Measurements from ENCODE around the gene TP63.

TP63 gene

DNA sequence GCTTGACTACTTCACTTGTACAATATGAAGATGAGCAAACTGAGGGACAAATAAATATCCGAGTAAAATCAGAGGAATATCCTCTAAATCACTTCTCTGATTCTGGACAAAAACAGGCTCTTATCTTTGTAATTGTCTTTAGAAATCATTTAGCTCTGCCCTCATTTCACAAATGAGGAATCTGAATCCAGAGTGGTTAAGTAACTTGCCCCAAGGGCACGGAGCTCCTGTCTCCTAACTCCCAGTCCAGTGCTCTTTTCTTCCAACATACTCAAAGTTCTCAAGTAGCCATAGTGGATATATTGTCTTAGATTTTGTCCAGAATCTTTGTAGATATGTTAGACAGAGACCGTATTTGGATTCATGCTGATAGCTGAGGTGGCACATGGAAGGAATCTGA, 156.0 kb downstream of the TP63 start:
- no peak for DNase-seq

DNA sequence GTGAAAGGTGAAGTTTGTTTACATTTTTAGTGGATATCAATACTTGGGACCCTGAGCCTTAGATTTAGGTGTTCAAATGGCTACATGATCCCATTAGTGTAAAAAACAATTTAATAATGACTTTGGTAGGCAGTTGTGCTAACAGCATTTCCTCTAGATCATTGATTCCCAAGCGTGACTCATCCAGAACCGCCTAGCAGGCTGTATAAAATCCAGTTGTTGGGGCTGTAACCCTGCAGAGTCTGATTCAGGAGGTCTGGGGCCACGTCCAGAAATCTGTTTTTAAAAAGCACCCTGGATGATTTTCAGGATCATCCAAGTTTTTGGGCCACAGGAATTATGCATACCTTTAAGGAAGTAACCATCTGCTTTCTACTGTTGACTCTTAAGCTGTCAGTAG, 156.4 kb downstream of the TP63 start:
- no peak for DNase-seq

DNA sequence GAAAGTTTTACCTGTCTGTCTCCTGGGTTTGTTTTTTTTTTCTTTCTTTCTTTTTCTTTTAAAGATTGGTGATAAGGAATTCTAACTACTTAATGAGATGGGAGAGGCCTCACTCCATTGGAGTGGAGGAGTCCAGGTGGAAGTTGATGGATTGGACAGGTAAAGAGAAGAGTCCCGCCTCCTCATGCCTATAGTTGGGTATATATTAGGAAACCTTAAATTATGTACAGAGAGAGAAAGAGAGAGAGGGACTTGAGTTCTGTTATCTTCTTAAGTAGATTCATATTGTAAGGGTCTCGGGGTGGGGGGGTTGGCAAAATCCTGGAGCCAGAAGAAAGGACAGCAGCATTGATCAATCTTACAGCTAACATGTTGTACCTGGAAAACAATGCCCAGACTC, 158.2 kb downstream of the TP63 start:
- DNase-seq: no peak

DNA sequence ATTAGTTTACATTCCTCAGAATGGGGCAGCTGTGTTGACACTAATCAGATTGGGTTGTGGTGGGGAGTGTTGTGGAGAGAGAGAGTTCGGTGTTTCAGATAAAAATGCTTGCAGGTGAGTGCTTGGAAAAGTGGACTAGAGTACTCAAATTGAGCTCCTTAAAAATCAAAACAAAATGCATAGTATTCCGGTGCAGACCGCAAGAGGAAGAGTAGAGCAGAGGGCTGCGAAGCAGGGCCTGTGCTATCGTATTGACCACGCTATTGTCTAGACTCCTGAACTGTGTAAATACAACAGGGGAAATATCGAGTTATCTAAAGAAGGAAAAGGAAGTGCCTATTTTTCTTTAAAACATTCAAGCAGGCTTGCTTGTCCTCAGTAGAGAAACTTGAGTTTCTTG, 159.5 kb downstream of the TP63 start:
- DNase-seq: no peak

DNA sequence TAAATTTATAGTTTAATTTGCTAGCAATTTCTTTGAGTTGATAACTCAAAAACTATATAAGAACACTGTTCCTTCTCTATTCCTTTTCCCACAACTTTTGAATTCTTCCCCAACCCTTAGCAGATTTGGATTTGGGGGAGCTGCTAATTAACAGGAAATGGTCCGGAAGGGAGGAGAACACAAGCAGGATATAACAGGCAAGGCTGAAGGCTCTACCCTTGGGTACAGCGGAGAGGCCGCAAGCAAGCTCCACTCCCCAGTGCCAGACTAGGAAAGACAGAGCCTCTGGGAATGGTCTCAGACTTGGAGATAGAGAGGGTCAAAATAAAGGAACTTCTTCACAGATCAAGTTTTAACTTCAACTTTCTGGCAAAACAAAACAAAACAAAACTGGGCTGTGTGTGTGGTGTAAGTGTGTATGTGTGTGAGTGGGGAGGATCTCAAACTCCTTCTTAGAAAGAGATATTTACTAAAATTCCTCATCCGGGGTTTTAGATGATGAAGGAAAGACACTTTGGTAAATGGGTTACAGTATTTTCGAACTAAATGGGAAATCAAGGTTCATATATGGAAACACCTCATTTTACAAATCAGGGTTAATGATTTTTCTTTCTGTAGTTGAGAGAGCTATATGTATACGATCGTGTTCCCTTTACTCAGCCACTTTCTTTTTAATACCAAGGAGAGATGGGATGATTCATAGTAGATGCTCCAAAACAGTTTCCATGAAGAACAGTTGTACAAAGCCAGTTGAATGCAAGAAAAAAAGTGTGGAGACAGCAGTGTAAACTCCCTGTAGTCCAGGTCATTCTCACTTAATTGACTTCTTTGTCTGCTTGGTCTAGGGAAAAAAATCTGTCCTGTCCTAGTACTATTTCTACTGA, 161.1 kb downstream of the TP63 start:
- no peak for DNase-seq

DNA sequence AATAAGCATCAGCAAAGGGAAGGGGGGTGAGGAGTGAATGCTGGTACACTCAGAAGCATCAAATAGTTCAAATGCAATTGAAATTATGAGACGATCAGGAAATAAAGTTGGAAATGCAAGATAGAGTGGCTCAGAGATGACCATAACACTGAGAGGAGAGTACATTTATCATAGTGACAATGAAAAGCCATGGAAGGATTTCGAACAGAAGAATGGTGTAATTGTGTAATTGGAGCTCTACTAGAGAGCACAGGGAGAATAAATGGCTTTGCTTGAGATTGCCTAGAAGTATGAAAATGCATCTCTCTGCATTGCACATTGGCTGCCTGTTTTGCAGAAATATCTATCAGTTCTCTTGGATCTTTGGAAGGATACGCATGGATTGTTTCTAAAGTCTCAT, 163.3 kb downstream of the TP63 start:
- DNase-seq: no peak

DNA sequence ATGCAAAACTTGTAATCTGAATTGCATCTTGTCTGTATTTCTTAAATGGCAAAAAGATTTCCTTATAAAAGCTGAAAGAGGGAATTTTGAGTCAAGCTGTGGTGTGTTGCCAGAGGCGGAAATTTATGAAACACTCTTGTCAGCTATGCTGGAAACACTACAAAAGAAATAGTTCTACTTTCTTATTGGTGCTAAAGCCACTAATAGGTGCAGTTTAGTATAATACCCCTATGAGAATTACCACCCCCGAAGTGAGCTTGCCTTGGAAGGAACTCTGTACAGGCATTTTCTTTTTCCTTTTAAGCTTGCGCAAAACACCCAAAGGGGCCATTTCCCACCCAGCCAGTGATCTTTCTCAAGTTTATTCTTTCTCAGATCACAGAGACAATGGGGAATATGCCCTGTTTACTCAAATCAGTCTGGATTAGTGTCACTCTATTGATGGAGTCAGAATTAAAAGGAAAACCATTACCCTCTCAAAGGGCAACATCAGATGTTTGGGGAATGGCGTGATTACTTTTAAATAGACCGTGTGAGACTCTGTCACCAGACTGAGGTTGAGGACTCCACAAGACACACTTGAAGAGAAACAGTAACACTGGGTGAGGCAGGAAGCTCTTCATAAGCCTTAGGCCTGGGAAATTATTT, 166.0 kb downstream of the TP63 start:
- DNase-seq: no peak

DNA sequence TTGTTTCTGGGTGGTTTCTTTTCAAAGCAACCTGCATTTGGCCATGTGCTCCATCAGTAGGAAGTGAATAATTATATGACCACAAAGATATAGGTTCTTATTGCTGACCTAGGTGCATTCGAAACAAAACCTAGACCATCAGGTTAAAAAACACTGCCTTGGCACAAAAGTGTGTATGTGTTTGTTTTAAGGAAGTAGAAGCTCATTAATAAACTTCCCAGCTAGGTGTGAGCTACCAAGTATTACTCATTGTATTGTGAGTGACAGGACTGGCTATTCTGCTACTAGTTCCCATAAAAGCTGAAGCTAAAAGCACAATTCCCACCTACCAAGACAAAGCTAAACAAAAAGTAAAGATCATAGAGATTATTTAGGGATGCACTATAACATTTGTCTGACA, 168.2 kb downstream of the TP63 start:
- DNase-seq: no peak

DNA sequence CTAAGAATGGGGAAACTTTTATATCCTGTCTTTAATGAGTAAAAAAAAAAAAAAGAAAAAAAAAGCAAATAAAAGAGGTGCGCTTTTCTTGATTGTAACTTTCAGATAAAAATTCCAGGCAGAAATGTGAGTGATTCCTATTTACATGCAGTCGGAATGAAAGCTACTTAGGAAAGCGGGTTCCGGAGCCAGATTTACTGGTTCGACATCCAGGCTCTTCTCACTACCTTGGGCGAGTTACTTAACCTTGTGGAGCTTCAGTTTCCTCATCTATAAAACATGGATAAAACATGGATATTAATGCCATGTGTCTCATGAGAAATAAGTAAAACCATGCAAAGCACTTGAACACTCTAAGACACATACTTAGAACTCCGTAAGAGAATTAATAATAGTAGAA, 169.2 kb downstream of the TP63 start:
- no peak for DNase-seq

DNA sequence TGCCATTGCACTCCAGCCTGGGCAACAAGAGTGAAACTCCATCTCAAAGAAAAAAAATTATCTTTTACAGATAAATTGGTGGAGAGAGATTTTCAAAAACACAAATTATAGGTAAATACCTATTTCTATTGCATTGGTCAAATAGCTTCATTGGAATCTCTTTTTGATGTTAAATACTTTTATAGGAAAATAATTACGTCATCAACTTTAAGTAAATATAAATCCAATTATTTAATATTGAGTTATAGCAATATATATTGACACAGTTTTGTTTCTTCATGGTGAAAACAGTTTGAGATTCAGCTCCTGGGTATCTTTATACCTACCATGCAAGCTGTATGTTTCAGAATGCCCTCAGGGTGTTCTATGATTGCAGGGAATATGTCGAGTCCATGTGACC, 172.1 kb downstream of the TP63 start:
- no peak for DNase-seq

DNA sequence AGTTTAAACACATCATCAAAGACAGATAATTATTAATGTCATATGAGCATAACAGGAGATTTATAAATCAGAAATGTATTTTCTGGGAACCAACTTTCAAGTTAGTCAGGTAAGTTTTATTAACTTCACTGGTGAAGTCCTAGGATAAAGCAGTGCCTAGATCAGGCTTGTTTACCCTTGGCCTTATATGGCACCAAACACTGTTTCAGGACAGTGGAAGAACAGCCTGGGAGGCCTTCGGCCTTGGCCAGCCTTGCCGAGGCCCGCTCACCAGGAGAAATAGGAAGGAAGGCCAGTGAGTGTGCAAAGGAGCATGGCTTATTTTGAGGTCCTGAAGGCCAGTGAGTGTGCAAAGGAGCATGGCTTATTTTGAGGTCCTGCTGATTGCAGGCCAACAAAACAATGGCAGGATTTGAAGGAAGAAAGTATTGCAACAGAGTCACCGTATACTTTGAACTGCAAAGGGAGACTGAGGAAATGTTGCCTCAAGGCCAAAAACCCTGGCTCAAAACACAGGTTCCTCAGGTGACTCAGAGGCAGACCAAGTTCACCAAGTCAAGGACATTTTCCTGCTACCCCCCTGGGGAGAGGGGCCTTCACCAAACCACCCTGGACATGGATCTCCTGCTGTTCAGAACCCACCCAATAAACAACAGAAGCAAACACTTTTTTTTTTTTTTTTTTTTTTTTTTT, 174.3 kb downstream of the TP63 start:
- DNase-seq: no peak

DNA sequence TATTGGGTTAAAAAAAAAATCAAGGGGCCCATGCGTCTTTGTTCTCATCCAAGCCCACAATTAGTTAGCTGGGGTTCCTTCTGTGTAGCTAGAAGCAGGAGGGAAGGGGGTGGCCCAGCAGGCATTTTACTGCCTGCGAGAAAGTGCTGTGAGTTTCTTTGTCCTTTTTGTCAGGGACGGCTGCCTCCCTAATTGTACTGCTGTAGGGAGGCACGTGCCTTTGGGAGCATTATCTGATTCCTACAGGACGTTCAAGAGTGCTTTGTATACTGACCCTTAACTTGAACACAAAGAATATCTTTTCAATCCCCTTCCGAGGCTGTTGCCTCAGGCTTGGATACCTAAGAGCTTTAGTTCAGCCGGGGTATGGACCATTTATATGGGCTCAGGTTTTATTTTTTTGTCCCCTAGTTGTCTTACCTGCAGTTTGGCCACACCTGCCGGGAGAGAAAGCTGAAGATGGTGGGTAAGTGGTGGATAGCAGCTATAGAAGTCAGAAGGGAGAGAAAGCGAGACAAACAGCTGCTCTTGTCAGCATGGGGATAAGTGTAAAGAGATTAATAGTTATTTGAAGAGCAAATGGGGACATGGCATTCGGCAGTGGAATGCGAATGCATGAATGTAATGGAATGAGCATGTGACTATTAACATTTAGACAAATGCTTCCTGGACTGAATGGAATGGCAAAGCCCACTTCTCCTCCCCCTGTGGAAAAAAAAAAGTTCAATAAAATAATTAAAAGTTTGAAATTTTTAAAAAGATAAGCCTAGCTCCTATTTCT, 175.2 kb downstream of the TP63 start:
- no peak for DNase-seq

DNA sequence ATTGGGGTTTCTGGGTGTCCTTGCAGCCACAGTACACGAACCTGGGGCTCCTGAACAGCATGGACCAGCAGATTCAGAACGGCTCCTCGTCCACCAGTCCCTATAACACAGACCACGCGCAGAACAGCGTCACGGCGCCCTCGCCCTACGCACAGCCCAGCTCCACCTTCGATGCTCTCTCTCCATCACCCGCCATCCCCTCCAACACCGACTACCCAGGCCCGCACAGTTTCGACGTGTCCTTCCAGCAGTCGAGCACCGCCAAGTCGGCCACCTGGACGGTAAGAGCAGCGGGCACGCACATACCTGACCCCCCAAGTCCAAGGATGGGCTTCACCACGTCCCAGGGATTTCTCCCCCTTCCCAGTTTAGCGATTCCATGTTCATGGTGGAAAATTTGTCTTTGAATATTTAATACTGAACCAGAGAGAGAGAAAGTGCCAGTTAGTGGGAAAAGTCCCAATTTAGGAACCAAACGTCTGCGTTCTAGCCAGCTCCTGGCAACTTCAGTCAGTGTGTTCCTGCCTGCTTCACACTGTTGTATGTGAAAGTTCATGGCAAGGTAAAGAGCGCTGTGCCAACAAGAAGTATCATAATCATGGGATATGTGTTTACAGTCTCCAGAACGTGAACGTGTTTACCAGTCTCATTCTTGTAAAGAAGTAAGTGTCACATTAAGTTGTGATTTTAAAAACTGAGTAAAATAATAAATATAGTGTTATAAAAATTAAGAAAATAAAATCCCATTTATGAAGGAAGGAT, 177.2 kb downstream of the TP63 start:
- DNase-seq: no peak

DNA sequence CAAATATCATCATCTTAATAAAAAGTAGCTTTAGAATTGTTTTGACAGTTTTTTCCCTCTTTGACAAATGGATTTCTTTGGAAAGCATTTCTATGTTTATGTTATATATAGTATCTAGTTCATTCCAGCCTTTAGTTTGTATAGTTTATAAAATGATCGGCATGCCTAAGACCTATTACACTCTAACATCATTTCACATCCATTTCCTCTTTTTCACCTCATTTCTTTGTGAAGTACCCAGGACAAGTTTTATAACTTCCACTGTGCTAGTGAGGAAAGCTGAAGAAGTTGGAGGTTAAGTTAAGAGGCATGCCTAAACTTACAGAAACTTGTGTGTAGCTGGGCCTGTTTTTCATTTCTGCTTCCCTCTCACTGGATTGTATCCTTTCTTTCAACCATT, 178.4 kb downstream of the TP63 start:
- no peak for DNase-seq

DNA sequence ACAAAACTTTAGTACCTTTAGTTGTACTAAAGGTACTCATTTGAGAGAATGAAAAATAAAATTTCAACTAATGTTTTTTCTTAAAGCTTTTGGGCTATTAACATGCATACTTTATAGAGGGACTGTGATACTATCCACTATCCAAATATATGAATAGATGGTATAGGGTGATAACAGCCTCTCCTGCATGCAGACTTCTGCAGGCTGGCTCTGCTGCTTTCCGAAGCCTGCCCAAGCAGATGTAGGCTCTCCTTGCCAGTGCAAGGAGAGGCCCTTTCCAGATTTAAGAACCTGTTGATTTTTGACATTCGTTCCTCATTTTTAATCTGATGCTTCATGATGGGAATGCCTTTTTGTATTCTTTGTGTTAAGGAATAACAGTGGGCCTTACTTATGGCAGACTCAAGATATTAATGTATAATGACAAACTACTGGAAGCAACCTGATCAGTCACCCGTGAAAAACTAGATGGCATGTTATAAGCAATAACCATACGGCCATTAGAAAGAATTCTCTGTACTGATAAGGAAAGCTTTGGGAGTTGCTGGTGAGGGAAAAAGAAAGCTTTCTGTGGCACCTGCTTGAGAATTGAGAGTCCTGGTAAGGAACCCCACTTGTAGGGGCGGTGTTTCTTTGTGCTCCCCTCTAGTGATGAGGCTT, 181.7 kb downstream of the TP63 start:
- no peak for DNase-seq

DNA sequence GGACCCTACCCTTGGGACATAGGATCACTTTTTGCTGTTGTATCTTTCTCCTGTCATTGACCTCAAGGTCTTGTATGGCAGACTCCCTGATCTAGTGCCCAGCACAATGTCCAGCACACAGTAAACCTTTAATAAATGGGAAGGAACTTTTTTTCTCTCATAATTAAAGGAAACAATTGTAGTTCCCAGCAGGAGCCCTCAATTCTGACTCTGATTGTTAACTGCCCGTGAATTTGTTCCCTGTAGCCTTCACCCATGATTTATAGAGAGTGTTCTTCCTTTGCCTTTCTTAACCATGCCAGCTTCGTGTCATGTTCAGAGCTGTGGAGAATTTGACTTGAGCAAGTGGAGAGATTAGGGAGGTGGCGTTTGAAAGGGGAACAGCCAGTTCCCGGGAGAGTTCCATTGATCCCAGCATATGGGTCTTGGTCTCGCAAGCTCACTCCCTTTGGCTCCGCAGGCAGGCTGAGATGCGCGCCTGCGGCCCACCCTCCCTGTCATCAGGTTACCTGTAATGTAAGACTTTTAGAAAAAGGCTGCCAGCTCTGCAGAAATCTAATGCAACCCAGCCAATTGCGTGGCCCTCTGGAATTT, 182.6 kb downstream of the TP63 start:
- DNase-seq: no peak

DNA sequence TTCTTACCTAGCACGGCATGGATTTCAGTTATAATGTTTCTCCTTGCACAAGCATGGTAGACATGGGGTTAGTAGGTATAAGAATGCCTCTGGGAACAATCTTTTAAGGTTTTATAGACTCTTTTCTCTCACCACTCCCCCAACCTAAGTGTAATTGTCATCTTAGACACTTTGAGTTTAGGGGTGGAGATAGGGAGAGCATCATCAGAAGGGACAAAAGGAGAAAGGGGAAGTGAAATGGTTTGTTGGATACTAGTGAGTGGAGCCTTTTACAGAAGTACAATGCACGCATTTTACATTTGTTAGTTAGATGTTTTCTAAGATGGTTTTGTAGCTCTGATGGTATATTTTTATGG, 189.2 kb downstream of the TP63 start:
- DNase-seq: no peak

DNA sequence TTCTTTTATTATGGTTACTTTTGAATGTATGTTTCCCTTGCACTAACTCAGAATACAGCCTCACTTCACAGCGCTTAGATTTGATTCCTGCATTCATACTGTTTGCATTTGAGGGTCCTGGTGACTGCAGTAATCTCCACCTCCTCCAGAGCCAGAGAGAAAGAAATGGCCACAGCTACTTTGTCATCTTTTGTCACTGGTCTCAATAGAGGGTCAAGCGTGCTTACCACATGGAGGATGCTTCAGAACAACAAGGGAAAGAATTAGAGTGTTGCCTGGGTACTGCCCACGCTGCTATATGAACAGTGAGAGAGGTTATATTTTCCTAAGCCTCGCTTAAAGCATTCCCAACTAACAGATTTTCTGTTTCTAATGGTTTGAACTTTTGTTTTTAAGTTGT, 190.1 kb downstream of the TP63 start:
- no peak for DNase-seq

DNA sequence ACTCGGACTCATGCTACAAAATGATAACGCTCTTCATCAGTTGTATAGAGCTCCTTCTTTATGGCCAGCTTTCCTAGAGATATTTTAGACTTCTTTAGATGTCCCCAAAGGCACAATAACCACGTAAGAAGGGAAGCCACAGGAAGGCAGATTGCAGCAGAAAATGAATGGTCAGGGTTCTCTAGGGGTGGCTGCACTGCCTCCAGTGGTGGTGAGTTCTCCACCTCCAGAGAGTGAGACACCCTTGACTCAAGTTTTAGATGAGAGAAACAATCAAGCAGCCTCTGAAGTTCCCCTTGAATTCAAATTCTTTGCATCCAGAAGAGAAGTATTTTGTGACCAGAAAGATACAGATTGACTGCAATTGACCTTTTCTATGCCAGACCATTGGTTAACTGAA, 191.5 kb downstream of the TP63 start:
- DNase-seq: no peak

DNA sequence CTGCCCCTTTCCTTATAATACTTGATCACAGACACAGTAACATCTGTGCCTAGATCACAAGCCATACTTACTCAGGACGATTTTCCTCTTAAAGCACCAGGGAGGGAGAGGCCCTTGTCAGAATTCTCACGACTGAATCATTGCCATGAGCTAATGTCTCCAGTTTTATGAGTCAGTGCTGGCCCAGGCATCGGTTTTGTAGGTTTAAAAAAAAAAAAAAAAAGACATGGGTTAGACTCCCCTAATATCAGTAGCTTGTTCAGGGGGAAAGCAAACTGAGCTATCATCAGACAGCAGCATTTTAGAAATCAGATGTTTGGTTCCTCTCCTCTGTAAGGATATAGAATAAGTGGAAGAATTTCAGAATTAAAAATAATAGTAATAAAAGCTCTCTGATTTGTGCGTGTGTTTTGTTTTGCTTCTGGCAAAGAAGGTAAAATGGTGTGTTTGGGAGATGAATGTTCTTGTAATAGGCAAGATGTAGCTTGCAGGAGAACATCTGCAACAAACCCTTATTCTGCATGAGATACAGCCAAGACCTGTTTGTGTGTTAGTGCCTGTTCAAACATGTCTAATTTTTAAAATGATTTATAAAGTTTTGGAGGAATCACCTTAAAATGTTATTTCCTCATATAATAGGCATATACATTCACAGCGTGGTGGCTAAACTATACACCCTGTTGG, 193.6 kb downstream of the TP63 start:
- no peak for DNase-seq

DNA sequence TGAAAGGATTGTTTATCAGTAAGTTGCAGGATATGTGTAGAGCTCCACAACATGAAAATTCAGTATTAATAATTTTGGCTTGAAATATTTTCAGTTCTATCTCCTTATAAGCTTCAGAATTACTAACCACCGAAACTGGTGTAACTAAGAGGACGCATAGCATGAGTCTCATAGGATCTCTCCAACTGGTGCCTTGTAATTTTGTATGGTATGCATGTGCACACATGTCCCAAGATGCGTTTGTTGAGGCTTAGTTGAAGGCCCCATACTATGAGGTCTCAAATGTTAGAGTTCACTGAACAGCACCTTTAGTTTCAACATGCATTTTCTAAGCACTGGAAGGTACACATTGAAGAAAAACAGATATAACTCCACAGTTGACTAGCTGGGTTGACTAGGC, 195.4 kb downstream of the TP63 start:
- no peak for DNase-seq
